HEK293 (cell line): ENCODE data around the gene FHDC1.

Source experiments
- GLIS1 ChIP-seq: fragments of 450-650 bp; formaldehyde crosslinking; IDR thresholded peaks from 2 replicates; pipeline ENCODE4 v1.5.1; 2016; ENCODE audit warnings: missing biosample characterization, missing genetic modification characterization
- TCF7L2 ChIP-seq: IDR thresholded peaks from 2 replicates; pipeline ENCODE4 v1.6.1; 2011; ENCODE audit warnings: low read depth, mild to moderate bottlenecking, inconsistent platforms, low read length, moderate library complexity, borderline replicate concordance
- ZNF223 ChIP-seq: fragments of 450-650 bp; formaldehyde crosslinking; IDR thresholded peaks from 2 replicates; pipeline ENCODE4 v1.5.1; 2016; ENCODE audit warnings: missing biosample characterization, missing genetic modification characterization
- ZNF311 ChIP-seq: fragments of 450-650 bp; formaldehyde crosslinking; IDR thresholded peaks from 2 replicates; pipeline ENCODE4 v1.5.1; 2017; ENCODE audit warnings: missing biosample characterization, missing genetic modification characterization, borderline replicate concordance
- TF ChIP-seq, protein P1 (sequence below): fragments of 450-650 bp; formaldehyde crosslinking; IDR thresholded peaks from 2 replicates; pipeline ENCODE4 v1.5.1; 2016; ENCODE audit warnings: missing biosample characterization, missing genetic modification characterization

DNA sequence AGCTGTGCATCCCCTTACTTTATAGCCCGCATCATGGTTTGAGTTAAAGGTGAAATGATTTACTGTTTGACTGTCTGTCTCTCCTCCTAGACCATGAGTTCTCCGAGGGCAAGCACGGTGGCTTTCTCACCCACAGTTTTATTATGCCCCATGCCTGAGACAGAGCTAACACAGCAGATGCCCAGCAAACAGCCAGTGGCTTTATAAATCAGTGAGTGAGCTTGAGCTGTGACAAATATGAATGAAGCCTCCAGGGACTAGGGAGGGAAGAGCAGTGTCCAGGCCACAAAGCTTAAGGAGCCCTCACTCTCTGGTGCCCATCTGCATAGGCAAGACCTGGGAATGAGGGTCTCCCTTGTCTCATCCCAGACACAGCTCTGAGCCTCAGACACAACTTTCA, 57.9 kb downstream of the FHDC1 start:
- TF ChIP-seq ZNF223 (tag by site-specific recombination) (no peak), TCF7L2 (no peak), GLIS1 (no peak), ZNF311 (tag by site-specific recombination) (no peak)
- TF ChIP-seq, protein P1, sequence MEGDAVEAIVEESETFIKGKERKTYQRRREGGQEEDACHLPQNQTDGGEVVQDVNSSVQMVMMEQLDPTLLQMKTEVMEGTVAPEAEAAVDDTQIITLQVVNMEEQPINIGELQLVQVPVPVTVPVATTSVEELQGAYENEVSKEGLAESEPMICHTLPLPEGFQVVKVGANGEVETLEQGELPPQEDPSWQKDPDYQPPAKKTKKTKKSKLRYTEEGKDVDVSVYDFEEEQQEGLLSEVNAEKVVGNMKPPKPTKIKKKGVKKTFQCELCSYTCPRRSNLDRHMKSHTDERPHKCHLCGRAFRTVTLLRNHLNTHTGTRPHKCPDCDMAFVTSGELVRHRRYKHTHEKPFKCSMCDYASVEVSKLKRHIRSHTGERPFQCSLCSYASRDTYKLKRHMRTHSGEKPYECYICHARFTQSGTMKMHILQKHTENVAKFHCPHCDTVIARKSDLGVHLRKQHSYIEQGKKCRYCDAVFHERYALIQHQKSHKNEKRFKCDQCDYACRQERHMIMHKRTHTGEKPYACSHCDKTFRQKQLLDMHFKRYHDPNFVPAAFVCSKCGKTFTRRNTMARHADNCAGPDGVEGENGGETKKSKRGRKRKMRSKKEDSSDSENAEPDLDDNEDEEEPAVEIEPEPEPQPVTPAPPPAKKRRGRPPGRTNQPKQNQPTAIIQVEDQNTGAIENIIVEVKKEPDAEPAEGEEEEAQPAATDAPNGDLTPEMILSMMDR (tag by site-specific recombination): no peak
